Nephron progenitor cell (in vitro differentiated cells): Measurements from ENCODE around the gene PUS10.
"Not testable (repeated sequence)": the region's sequence is repeated elsewhere in the genome, so short reads cannot be mapped to it uniquely, and the experiment has no call there.

ENCODE experiments used
- DNase-seq: peaks from one replicate; pipeline ENCODE4 v3.0.0; 2021
- H3K27ac Mint-ChIP-seq: 2 replicates; pipeline ENCODE4 v1.8.0; 2021; ENCODE audit warnings: mild to moderate bottlenecking, moderate library complexity, mixed read lengths
- H3K27me3 Mint-ChIP-seq: 2 replicates; pipeline ENCODE4 v1.8.0; 2021; ENCODE audit warnings: mild to moderate bottlenecking, low read depth, mixed read lengths; ENCODE audit not compliant: poor library complexity
- H3K36me3 Mint-ChIP-seq: 2 replicates; pipeline ENCODE4 v1.8.0; 2021; ENCODE audit warnings: low read depth, mixed read lengths
- H3K4me1 Mint-ChIP-seq: 2 replicates; pipeline ENCODE4 v1.8.0; 2021; ENCODE audit warnings: mixed read lengths
- H3K4me3 Mint-ChIP-seq: 2 replicates; pipeline ENCODE4 v1.8.0; 2021; ENCODE audit warnings: mild to moderate bottlenecking, moderate library complexity, mixed read lengths
- H3K9me3 Mint-ChIP-seq: 2 replicates; pipeline ENCODE4 v1.8.0; 2021; ENCODE audit warnings: mild to moderate bottlenecking, moderate library complexity, mixed read lengths
- TF ChIP-seq, protein P1 (sequence below): fragments of 200-600 bp; sonication (generic); IDR thresholded peaks from 2 replicates; pipeline ENCODE4 v1.5.0; 2021; ENCODE audit warnings: antibody characterized with exemption

Gene PUS10

DNA sequence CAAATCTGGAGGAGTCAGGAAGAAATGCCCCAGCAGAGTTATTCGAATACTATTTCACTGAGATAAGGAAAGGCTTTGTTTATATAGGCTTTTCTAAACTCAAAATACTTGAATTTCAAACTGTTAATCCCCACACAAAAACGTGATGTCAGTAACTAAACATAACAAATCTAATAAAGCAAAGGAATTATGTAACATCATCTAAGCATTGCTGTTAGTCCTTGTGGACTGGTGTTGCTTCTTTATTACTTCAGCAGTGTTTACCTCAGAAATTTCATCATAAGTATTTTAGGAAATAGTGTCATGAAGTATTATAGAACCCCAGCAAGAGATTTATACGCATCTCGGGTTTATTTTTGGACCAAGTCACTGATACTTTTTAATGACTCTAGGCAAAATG lies 27.9 kb upstream of the PUS10 start:
- Mint-ChIP-seq H3K27ac (no peak overlapping the region), H3K36me3 (peaks cover 70% of the 10 kb centered on the region), H3K27me3 (no peaks in the 10 kb centered on the region), H3K4me3 (no peak overlapping the region), H3K9me3 (no peaks in the 10 kb centered on the region), H3K4me1 (no peaks in the 10 kb centered on the region)
- TF ChIP-seq, protein P1, sequence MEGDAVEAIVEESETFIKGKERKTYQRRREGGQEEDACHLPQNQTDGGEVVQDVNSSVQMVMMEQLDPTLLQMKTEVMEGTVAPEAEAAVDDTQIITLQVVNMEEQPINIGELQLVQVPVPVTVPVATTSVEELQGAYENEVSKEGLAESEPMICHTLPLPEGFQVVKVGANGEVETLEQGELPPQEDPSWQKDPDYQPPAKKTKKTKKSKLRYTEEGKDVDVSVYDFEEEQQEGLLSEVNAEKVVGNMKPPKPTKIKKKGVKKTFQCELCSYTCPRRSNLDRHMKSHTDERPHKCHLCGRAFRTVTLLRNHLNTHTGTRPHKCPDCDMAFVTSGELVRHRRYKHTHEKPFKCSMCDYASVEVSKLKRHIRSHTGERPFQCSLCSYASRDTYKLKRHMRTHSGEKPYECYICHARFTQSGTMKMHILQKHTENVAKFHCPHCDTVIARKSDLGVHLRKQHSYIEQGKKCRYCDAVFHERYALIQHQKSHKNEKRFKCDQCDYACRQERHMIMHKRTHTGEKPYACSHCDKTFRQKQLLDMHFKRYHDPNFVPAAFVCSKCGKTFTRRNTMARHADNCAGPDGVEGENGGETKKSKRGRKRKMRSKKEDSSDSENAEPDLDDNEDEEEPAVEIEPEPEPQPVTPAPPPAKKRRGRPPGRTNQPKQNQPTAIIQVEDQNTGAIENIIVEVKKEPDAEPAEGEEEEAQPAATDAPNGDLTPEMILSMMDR: no peak
- DNase-seq: no peak

DNA sequence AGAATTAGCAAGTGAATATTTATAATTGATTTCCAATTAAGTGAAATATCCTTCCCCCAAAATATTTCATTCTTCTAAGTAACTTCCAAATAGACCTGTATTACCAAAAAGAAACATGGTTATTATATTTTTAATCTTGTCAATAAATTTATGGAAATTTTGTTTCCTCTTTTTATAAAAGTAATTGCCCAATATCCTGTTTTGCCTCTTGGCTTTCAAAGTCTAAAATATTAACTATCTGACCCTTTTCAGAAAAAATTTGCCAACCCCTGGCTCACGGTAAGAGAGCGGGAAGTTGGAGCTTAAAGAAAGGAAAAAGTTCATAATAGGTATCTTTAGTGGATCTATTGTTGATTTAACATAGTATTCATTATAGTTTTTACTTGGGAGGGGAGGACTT lies 27.2 kb upstream of the PUS10 start:
- DNase-seq: no peak
- no peaks in the 10 kb centered on the region for H3K4me1 Mint-ChIP-seq
- no peak overlapping the region for H3K27ac Mint-ChIP-seq
- TF ChIP-seq, protein P1: no peak
- H3K36me3 Mint-ChIP-seq: peaks cover 72% of the 10 kb centered on the region
- peaks cover 3% of the 10 kb centered on the region for H3K9me3 Mint-ChIP-seq
- no peaks in the 10 kb centered on the region for H3K27me3 Mint-ChIP-seq
- no peak overlapping the region for H3K4me3 Mint-ChIP-seq

DNA sequence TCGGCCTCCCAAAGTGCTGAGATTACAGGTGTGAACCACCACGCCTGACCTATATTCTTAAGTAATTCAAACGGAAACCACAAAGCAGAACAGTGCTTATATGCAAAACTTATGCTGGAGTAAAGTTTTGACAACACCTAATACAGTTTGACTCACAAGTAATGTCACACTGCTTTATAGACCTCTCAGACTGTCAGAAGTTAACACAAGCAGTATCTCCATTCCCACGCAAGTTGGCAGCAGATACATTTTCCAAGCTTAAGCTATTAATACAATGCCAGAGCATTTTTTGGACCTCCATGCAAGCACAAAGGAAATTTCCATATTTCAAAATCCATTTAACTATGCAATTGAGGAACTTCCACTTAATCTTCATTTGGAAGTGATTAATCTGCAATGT lies 26.6 kb upstream of the PUS10 start:
- no peak overlapping the region for H3K4me3 Mint-ChIP-seq
- H3K4me1 Mint-ChIP-seq: no peaks in the 10 kb centered on the region
- no peak overlapping the region for H3K27ac Mint-ChIP-seq
- peaks cover 7% of the 10 kb centered on the region for H3K9me3 Mint-ChIP-seq
- TF ChIP-seq, protein P1: no peak
- H3K27me3 Mint-ChIP-seq: no peaks in the 10 kb centered on the region
- H3K36me3 Mint-ChIP-seq: peaks cover 78% of the 10 kb centered on the region
- DNase-seq: no peak

DNA sequence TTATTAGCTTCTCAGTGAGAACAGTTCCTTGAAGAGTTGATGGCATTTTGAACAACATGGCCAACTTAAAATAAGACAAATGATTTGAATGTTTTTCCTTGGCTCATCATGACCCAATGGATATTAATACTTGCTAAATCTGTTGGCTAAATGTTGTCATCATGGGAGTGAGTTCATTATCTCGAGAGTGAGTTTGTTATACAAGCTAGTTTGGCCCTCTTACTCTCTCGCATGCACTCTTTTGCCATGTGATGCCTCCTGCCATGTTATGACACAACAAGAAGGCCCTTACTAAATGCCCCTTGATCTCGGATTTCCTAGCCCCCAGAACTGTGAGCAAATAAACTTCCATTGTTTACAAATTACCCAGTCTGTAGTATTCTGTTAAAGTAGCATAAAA lies 24.8 kb upstream of the PUS10 start:
- Mint-ChIP-seq H3K27ac (no peak overlapping the region), H3K27me3 (no peaks in the 10 kb centered on the region), H3K4me3 (no peak overlapping the region), H3K36me3 (peaks cover 79% of the 10 kb centered on the region), H3K9me3 (peaks cover 26% of the 10 kb centered on the region), H3K4me1 (no peaks in the 10 kb centered on the region)
- TF ChIP-seq, protein P1: no peak
- no peak for DNase-seq

DNA sequence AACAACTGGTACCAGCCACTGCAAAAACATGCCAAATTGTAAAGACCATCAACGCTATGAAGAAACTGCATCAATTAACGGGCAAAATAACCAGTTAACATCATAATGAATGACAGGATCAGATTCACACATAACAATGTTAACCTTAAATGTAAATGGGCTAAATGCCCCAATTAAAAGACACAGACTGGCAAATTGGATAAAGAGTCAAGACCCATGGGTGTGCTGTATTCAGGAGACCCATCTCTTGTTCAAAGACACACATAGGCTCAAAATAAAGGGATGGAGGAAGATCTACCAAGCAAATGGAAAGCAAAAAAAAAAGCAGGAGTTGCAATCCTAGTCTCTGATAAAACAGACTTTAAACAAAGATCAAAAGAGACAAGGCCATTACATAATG lies 18.6 kb upstream of the PUS10 start:
- DNase-seq, H3K4me3 Mint-ChIP-seq, H3K27me3 Mint-ChIP-seq, H3K4me1 Mint-ChIP-seq, H3K27ac Mint-ChIP-seq: not testable (repeated sequence)
- Mint-ChIP-seq H3K9me3 (peaks cover 80% of the 10 kb centered on the region), H3K36me3 (peaks cover 99% of the 10 kb centered on the region)

DNA sequence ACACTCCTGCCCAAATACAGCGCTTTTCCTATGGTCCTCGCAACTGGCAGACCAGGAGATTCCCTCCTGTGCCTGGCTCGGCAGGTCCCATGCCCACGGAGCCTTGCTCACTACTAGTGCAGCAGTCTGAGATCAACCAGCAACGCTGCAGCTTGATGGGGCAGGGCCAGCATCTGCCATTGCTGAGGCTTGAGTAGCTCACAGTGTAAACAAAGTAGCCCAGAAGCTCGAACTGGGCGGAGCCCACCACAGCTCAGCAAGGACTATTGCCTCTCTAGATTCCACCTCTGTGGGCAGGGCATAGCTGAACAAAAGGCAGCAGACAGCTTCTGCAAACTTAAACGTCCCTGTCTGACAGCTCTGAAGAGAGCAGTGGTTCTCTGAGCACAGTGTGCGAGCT lies 16.5 kb upstream of the PUS10 start:
- peaks cover 72% of the 10 kb centered on the region for H3K9me3 Mint-ChIP-seq
- DNase-seq, H3K27ac Mint-ChIP-seq, H3K27me3 Mint-ChIP-seq, H3K4me3 Mint-ChIP-seq, H3K4me1 Mint-ChIP-seq: not testable (repeated sequence)
- H3K36me3 Mint-ChIP-seq: peaks cover 98% of the 10 kb centered on the region

DNA sequence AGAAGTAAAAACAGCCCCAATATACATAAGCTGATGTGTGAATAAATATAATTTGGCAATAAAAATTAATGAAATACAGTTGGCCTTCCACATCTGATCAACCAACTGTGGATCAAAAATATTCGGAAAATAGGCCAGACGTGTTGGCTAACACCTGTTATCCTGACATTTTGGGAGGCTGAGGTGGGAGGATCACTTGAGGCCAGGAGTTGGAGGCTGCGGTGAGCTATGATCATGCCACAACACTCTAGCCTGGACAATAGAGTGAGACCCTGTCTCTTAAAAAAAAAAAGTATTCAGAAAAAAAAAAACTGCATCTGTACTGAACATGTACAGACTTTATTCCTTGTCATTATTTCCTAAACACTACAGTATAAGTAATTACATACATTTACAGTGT lies 11.5 kb upstream of the PUS10 start:
- TF ChIP-seq, protein P1: no peak
- DNase-seq: no peak
- no peaks in the 10 kb centered on the region for H3K4me1 Mint-ChIP-seq
- H3K9me3 Mint-ChIP-seq: peaks cover 27% of the 10 kb centered on the region
- peaks cover 89% of the 10 kb centered on the region for H3K36me3 Mint-ChIP-seq
- H3K27ac Mint-ChIP-seq: no peak overlapping the region
- H3K4me3 Mint-ChIP-seq: no peak overlapping the region
- H3K27me3 Mint-ChIP-seq: no peaks in the 10 kb centered on the region
